Adrenal gland (tissue), 5 donors: ENCODE data around the gene LSS.

Source experiments
- CTCF ChIP-seq, 6 experiments: fragments of 450-650 bp in 4 of 6; fragments of 200-600 bp in 2 of 6; sonication (generic) in 1 of 6; IDR thresholded peaks; 1 replicate in 5 of 6; 2 replicates in 1 of 6; pipeline versions ENCODE4 v1.5.1 to v1.8.0; 2016 to 2021; ENCODE audit warnings: antibody characterized with exemption in 6 of 6, mild to moderate bottlenecking in 2 of 6, moderate library complexity in 1 of 6
- POLR2A ChIP-seq, 2 donors: fragments of 450-650 bp; IDR thresholded peaks; one replicate each; pipeline ENCODE4 v1.6.1; 2017; ENCODE audit warnings: antibody characterized with exemption in 2 of 2, mild to moderate bottlenecking in 2 of 2, moderate library complexity in 1 of 2
- donor health status: DM: no; HTN: no; CAD: no.

- peak in 1 of 2 donors; percentile 58 for TF ChIP-seq POLR2A (IDR thresholded peaks at IDR 0.05)
- no peak for TF ChIP-seq CTCF (IDR thresholded peaks at IDR 0.05)
These were observed 37.3 kb downstream of the LSS start for GRCh38 chr21:46191257-46191685.
